H7 (cell line): Measurements from ENCODE around the gene VIPR2. TPM values are rescaled to one million over a fixed set of nuclear protein-coding genes. Genes with fewer than 3 reads are reported as not detected.
"Not testable (repeated sequence)": the region's sequence is repeated elsewhere in the genome, so short reads cannot be mapped to it uniquely, and the experiment has no call there.

ENCODE experiments used
- DNase-seq: peaks from one replicate; pipeline ENCODE4 v3.0.0; 2012
- H3K27me3 ChIP-seq: 2 replicates; pipeline ENCODE4 v1.6.0; 2011; ENCODE audit warnings: mild to moderate bottlenecking, low read length; ENCODE audit not compliant: control insufficient read depth, insufficient read depth
- H3K36me3 ChIP-seq: replicated peaks from 2 replicates; pipeline ENCODE4 v1.5.1; 2011; ENCODE audit warnings: low read length; ENCODE audit not compliant: control insufficient read depth, insufficient read depth
- H3K4me3 ChIP-seq: 2 replicates; pipeline ENCODE4 v1.5.1; 2011; ENCODE audit warnings: low read depth, mild to moderate bottlenecking, control low read depth, low read length, moderate library complexity; ENCODE audit not compliant: insufficient read depth
- total RNA-seq: library from RNA; depleted of rRNA; stranded (reverse); fragments of >200 nt; shearing (Covaris generic); gene quantifications from 2 replicates; pipeline ENCODE4 v1.2.3, GENCODE V29; 2014

Gene VIPR2
- total RNA-seq, 1 experiment from 2014 or later: 2.5 TPM

- no peaks in the 10 kb centered on the region for H3K36me3 ChIP-seq
- peaks cover 18% of the 10 kb centered on the region for H3K27me3 ChIP-seq
- H3K4me3 ChIP-seq: no peak overlapping the region
- DNase-seq: no peak
Measured at GRCh38 chr7:159139202-159139601, 5.5 kb downstream of the VIPR2 start.

GRCh38 chr7:159138508-159138907 lies 6.2 kb downstream of the VIPR2 start:
- no peak for DNase-seq

GRCh38 chr7:159137906-159138305 lies 6.8 kb downstream of the VIPR2 start:
- Histone ChIP-seq H3K27me3 (peaks cover 5% of the 10 kb centered on the region), H3K36me3 (no peaks in the 10 kb centered on the region), H3K4me3 (no peak overlapping the region)
- DNase-seq: no peak

More at GRCh38 chr7:159138508-159138907, 6.2 kb downstream of the VIPR2 start:
- Histone ChIP-seq H3K36me3 (no peaks in the 10 kb centered on the region), H3K4me3 (no peak overlapping the region), H3K27me3 (peaks cover 11% of the 10 kb centered on the region)

- Histone ChIP-seq H3K4me3 (no peak overlapping the region), H3K27me3 (no peaks in the 10 kb centered on the region), H3K36me3 (no peaks in the 10 kb centered on the region)
- DNase-seq: no peak
Measured at GRCh38 chr7:159136846-159137245, 7.8 kb downstream of the VIPR2 start.

- Histone ChIP-seq H3K4me3 (no peak overlapping the region), H3K27me3 (no peaks in the 10 kb centered on the region), H3K36me3 (no peaks in the 10 kb centered on the region)
- no peak for DNase-seq
Measured at GRCh38 chr7:159136442-159136841, 8.2 kb downstream of the VIPR2 start.

GRCh38 chr7:159136013-159136412 lies 8.7 kb downstream of the VIPR2 start:
- Histone ChIP-seq H3K36me3 (no peaks in the 10 kb centered on the region), H3K27me3 (no peaks in the 10 kb centered on the region), H3K4me3 (no peak overlapping the region)
- no peak for DNase-seq

- not testable (repeated sequence) for H3K4me3 ChIP-seq, H3K36me3 ChIP-seq, H3K27me3 ChIP-seq, DNase-seq
Measured at GRCh38 chr7:159132670-159133443, 11.8 kb downstream of the VIPR2 start.

DNA sequence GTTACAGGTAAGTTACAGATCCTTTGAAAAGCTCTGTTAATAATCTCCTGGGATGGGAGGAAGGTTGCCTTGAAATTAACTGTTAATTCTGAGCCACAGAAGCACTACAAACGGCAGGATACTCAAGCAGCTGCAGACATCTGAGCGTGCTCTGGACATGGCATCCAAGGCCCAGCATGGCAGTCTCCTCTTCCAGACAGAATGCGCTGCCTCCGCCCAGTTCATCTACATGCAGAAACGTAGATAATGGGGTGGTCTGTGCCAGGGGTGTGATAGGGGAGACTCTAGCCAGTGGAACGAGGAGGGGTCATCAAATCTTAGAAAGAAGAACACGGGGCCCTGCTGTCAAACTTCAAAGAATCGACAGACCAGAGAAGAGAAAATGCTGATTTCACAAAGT lies 13.8 kb downstream of the VIPR2 start:
- Histone ChIP-seq H3K27me3 (no peaks in the 10 kb centered on the region), H3K36me3 (no peaks in the 10 kb centered on the region), H3K4me3 (no peak overlapping the region)
- no peak for DNase-seq

- H3K4me3 ChIP-seq: no peak overlapping the region
- no peaks in the 10 kb centered on the region for H3K36me3 ChIP-seq
- no peak for DNase-seq
- no peaks in the 10 kb centered on the region for H3K27me3 ChIP-seq
Measured at GRCh38 chr7:159130199-159130775, 14.4 kb downstream of the VIPR2 start.

DNA sequence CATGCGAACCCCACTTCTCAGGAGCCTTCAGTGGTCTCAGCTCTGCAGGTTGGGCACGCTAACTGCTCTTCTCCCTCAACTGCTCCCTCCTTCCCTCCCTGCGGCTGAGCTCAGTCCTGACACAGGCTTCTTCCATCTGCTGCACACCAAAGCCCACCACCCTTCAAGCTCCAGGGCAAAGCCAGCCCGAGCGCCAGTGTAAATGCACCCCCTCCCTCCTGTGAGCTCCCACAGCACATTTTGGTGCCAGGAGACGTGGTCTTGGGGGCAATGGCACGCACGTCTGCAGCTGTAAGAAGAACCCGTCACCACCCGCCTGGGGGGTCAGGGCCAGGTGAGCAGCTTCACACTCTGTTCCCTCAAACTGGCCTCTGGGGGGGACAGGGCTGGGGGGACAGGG lies 15.9 kb downstream of the VIPR2 start:
- H3K36me3 ChIP-seq: no peaks in the 10 kb centered on the region
- H3K4me3 ChIP-seq: no peak overlapping the region
- H3K27me3 ChIP-seq: no peaks in the 10 kb centered on the region
- DNase-seq: no peak

- H3K36me3 ChIP-seq: no peaks in the 10 kb centered on the region
- H3K4me3 ChIP-seq: no peak overlapping the region
- no peak for DNase-seq
- H3K27me3 ChIP-seq: no peaks in the 10 kb centered on the region
Measured at GRCh38 chr7:159127691-159128642, 16.7 kb downstream of the VIPR2 start.

DNA sequence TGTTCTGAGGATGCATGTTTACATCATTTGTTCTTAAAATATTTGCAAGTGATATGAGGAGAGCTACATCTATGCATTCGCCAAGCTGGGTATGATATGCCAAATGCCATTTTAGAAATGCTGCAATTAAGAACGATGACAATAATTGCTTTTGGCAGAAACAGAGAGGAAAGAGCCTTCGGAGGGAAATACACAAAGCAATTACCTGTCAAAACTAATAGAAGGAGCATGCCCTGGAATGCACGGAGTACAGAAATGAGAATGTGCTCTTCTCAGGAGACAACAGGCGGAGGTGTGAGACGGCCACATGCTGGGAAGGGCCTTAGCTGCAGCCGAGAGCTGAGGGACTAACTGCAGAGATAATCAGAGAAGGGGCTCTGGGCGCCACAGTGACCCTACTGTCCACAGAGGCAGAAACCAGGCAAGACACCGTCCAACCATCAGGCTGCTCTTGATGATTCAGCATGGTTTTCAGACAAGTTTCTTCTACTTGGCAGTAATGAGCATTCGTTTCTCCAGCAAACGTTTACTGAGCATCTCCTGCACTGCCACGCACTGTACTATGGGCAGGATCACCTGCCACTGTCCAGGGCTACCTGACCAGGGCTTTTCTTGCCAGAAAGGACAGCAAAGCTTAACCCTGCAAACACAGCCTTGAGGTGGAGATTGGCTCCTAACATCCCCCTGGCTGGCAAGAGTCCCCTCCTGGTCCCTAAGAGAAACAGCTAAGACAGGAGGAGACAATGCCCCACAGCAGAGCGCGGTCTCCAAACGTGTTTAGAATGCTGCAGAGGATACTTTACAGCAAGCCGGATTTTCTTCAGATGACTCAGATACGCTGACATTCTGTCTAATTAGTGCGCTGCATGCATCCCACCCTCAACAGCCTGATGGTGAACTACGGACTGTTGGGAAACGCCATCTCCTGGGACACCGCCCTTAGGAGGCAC lies 18.1 kb downstream of the VIPR2 start:
- no peaks in the 10 kb centered on the region for H3K27me3 ChIP-seq

DNA sequence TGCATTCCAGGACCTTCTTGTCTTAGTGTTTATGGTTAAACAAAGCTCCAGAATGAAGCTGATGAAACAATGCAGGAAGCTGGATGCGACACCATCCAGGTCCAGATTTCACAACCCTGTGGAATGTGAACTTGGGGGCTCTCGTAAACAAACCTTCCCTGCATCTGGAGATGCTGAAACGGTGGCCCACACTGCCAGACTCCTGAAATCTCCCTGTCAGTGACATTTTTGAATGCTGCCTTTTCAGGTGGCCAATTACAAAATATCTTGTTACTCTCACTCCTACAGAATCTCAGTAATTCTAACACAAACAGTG lies 18.8 kb downstream of the VIPR2 start:
- no peaks in the 10 kb centered on the region for H3K36me3 ChIP-seq
- H3K27me3 ChIP-seq: no peaks in the 10 kb centered on the region
- no peak for DNase-seq
- no peak overlapping the region for H3K4me3 ChIP-seq

More for the DNA sequence above, 18.1 kb downstream of the VIPR2 start:
- Histone ChIP-seq H3K4me3 (no peak overlapping the region), H3K36me3 (no peaks in the 10 kb centered on the region)
- no peak for DNase-seq
